GM12872 (cell line): ENCODE data around the gene ZNF786.

Source experiments
- TF ChIP-seq, protein P1 (sequence below): IDR thresholded peaks from 3 replicates; pipeline ENCODE4 v1.5.1; 2011; ENCODE audit warnings: low read depth, mild to moderate bottlenecking, low read length, moderate library complexity; ENCODE audit not compliant: insufficient read depth

ZNF786 gene

DNA sequence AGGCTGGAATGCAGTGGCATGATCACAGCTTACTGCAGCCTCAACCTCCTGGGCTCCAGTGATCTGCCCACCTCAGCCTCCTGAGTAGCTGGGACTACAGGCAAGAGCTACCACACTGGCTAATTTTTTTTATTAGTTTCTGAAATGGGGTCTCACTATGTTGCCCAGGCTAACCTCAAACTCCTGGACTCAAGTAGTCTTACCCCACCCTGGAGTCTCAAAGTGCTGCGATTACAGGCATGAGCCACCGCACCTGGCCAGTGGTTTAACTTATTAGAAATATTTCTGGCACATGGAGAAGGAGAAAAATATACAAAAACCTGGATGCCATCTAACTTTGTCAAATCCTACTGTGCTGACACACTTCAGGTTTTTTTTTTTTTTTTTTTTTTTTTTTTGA, 15.2 kb downstream of the ZNF786 start:
- TF ChIP-seq, protein P1, sequence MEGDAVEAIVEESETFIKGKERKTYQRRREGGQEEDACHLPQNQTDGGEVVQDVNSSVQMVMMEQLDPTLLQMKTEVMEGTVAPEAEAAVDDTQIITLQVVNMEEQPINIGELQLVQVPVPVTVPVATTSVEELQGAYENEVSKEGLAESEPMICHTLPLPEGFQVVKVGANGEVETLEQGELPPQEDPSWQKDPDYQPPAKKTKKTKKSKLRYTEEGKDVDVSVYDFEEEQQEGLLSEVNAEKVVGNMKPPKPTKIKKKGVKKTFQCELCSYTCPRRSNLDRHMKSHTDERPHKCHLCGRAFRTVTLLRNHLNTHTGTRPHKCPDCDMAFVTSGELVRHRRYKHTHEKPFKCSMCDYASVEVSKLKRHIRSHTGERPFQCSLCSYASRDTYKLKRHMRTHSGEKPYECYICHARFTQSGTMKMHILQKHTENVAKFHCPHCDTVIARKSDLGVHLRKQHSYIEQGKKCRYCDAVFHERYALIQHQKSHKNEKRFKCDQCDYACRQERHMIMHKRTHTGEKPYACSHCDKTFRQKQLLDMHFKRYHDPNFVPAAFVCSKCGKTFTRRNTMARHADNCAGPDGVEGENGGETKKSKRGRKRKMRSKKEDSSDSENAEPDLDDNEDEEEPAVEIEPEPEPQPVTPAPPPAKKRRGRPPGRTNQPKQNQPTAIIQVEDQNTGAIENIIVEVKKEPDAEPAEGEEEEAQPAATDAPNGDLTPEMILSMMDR: no peak

DNA sequence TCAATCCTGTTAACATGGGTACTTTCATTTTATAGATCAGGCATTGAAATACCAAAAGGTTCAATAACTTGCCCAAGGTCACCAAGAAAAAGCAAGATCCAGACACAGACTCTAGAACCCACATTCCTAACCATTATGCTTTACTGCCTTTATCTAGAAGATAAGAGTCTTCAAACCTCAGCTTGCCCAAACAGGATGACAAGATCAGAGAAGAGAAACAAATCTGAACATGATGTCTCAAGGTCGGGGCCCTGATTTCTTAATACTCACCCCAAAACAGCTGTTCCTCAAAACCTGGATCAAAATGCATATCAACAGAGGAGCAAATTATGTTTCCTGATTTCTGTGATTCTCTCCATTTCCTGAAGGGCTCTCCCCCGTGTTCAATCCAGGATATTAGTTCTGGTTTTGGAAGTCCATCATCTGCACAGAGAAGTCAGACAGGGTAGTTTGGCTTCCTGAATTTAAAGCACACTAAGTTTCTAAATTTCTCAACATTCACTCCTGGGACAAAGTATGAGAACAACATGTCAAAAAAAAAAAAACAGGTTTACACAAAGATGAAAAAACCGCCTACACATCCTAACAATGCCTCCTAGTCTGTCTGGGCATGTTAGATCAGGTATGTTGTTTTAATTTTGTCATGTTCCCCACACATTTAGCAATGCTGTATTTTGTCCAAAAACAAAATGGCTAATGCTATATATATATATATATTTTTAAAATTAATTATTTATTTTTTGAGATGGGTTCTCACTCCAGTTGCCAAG, 16.2 kb downstream of the ZNF786 start:
- TF ChIP-seq, protein P1: no peak

DNA sequence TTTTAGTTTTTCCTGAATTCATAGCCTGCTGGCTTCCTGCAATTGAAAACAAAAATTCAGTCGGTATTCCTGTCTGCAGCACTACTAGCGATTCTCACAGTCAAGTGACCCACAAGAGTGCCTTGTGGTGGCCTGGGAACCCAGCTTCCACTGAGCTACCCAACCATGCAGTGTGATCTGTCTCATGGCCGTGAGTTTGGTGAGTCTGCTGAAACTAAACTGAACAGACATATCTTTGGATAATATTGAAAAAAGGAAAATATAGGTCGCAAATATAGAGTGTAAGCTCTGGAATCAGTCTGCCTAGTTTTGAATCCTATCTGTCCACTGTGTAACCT, 18.1 kb downstream of the ZNF786 start:
- TF ChIP-seq, protein P1: no peak

DNA sequence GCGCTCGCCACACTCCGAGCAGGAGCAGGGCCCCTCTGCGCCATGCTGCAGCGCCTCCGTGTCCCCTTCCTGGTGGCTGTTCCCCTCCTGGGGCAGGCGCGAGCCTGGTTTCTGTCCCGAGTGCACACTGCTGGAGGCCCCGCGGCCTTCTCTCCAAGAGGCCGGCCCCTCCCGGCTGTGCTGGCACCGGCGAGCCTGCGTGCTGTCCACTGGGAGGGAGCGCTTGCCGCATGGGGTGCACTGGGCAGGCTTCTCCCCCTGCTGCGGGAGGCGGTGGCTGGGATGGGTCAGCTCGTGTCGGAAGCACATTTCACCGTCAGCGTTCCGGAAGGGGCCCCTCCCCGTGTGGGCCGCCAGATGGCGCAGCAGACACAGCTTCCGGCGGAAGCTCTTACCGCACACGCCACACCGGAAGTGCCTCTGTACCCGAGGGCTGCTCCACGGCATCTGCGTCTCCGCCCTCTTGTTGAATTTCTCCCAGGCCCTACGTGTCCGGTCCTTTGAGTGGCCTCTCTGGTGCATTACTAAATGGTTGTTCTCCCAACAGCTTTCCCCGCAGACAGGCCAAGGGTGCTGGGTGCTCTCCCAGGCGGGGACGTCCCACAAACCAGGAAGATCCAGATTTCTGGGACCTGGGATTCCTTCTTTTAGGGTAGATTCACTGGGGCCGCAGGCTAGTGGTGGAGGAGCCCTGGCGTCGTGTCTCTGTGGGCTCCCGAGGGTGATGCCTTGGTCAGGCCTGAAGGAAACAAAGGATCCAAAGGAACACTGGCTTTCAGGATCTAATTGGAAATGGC, 18.7 kb downstream of the ZNF786 start:
- TF ChIP-seq, protein P1: peak; percentile 57; the same call in 2 of the 3 replicates

DNA sequence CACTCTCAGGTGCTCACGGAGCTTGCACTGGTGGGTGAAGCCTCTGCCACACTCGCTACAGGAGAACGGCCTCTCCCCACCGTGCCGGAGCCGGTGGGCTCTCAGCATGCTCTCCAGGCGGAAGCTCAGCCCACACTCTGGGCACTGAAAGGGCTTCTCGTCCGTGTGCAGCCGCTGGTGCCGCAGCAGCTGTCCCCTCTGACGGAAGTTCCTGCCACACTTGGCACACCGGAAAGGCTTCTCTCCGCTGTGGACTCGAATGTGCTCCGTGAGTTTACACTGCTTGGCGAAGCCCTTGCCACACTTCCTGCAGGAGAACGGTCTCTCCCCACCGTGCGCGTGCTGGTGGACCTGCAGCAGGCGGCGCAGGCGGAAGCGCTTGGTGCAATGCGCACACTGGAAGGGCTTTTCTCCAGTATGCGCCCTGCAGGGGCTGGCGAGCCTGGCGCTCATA, 19.3 kb downstream of the ZNF786 start:
- TF ChIP-seq, protein P1: no peak

DNA sequence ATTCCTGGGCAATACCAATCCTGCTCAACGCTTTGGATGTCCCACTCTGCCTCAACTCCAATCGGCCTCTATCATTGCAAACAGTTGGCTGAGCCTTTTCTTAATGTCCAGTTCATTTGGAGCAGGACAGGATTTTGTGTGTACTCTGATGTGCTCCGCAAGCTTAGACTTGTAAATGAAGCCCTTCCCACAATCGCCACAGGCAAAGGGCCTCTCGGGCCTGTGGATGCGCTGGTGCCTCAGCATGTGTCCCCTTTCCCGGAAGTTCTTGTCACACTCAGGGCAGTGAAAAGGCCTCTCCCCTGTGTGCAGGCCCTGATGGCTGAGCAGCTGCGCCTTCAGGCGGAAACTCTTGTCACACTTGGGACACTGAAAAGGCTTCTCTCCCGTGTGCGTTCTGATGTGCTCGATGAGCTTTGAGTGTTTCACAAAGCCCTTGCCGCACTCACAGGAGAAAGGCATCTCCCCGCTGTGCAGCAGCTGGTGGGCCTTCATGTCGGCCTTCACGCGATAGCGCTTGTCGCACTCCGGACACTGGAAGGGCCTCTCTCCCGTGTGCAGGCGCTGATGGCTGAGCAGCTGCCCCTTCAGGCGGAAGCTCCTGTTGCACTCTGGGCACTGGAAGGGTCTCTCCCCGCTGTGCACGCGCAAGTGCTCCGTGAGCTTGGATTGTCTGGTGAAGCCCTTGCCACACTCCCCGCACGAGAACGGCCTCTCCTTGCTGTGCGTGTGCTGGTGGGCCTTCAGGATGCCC, 20.0 kb downstream of the ZNF786 start:
- TF ChIP-seq, protein P1: no peak

DNA sequence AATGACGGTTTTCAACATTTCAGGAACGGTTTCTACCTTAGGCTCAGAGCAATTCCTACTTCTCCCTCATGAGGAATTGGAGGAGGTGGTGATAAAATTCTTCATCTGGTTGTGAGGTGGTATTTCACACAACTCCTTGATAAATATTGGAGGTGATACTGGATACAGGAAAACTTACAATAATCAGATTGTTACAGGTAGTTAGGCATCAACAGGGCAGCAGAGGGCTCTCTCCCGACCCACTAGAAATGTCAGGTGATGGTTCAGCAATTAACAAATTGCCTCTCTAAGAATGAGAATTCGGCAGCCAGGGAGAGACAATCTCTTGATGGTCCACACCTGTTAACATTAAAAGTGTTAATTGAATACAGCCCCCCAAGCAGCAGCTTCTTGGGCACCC, 22.6 kb downstream of the ZNF786 start:
- TF ChIP-seq, protein P1: peak; percentile 30; the same call in 2 of the 3 replicates
